Suprapubic skin (tissue), 4 donors: ENCODE results near the gene PRKCE.

Source experiments
- CTCF ChIP-seq, 2 donors: fragments of 200-600 bp in 1 of 2; fragments of 450-650 bp in 1 of 2; sonication (generic) in 1 of 2; IDR thresholded peaks; one replicate each; pipeline ENCODE4 v1.5.1; 2016 to 2019; ENCODE audit warnings: antibody characterized with exemption in 2 of 2, mild to moderate bottlenecking in 1 of 2, moderate library complexity in 1 of 2
- EP300 ChIP-seq: sonication (generic); formaldehyde crosslinking; IDR thresholded peaks from one replicate; pipeline ENCODE4 v1.6.1; 2017; ENCODE audit warnings: antibody characterized with exemption
- POLR2AphosphoS5 ChIP-seq, 3 donors: sonication (generic); formaldehyde crosslinking; IDR thresholded peaks; one replicate each; pipeline ENCODE4 v1.6.1; 2017; ENCODE audit warnings: antibody characterized with exemption in 3 of 3

GRCh38 chr2:46126571-46126970 is 475.1 kb downstream of the PRKCE start:
- TF ChIP-seq CTCF (IDR thresholded peaks at IDR 0.05) (no peak), EP300 (no peak), POLR2AphosphoS5 (IDR thresholded peaks at IDR 0.05) (no peak)
